ENCODE data around the gene FOXN3. TPM values are rescaled to one million over a fixed set of nuclear protein-coding genes. Genes with fewer than 3 reads are reported as not detected.

FOXN3 gene
- total and polyA plus RNA-seq, 2 experiments from 2014 or later, result 98.9 to 167 TPM

- peaks cover 47% of the 10 kb centered on the region for H3K4me1 Mint-ChIP-seq
- H2AFZ ChIP-seq, result no peak overlapping the region
- H3K4me1 ChIP-seq (ENCODE audit: insufficient read depth), result peaks cover 46% of the 10 kb centered on the region
- H3K27ac ChIP-seq (ENCODE audit: low read depth), result peak overlapping the region; percentile 90; the same call in 1 of the 2 replicates
- H3K9me3 Mint-ChIP-seq, result peaks cover 3% of the 10 kb centered on the region; the same call in 1 of the 3 replicates
- no peaks in the 10 kb centered on the region for H4K20me1 ChIP-seq (replicated peaks; ENCODE audit: insufficient read depth)
- H3K27me3 Mint-ChIP-seq (ENCODE audit: insufficient read depth, low read depth, poor library complexity), result peaks cover 18% of the 10 kb centered on the region
- no peak overlapping the region for H3K4me3 ChIP-seq
- ATAC-seq, result no peak
- H3K9me2 ChIP-seq (ENCODE audit: insufficient read depth), result no peaks in the 10 kb centered on the region
- no peak for DNase-seq (ENCODE audit: low spot score)
- no peak overlapping the region for H3K4me3 Mint-ChIP-seq
- TF ChIP-seq EZH2 (IDR thresholded peaks at IDR 0.05; ENCODE audit: low read depth, unreplicated experiment) (no peak), STAT1 (IDR thresholded peaks at IDR 0.05; ENCODE audit: unreplicated experiment) (no peak), EZH2phosphoT487 (IDR thresholded peaks at IDR 0.05; ENCODE audit: unreplicated experiment) (no peak), JUNB (IDR thresholded peaks at IDR 0.05; ENCODE audit: unreplicated experiment) (no peak)
- TF ChIP-seq, protein P1, sequence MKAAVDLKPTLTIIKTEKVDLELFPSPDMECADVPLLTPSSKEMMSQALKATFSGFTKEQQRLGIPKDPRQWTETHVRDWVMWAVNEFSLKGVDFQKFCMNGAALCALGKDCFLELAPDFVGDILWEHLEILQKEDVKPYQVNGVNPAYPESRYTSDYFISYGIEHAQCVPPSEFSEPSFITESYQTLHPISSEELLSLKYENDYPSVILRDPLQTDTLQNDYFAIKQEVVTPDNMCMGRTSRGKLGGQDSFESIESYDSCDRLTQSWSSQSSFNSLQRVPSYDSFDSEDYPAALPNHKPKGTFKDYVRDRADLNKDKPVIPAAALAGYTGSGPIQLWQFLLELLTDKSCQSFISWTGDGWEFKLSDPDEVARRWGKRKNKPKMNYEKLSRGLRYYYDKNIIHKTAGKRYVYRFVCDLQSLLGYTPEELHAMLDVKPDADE (IDR thresholded peaks at IDR 0.05), result no peak
- TF ChIP-seq, protein P2, sequence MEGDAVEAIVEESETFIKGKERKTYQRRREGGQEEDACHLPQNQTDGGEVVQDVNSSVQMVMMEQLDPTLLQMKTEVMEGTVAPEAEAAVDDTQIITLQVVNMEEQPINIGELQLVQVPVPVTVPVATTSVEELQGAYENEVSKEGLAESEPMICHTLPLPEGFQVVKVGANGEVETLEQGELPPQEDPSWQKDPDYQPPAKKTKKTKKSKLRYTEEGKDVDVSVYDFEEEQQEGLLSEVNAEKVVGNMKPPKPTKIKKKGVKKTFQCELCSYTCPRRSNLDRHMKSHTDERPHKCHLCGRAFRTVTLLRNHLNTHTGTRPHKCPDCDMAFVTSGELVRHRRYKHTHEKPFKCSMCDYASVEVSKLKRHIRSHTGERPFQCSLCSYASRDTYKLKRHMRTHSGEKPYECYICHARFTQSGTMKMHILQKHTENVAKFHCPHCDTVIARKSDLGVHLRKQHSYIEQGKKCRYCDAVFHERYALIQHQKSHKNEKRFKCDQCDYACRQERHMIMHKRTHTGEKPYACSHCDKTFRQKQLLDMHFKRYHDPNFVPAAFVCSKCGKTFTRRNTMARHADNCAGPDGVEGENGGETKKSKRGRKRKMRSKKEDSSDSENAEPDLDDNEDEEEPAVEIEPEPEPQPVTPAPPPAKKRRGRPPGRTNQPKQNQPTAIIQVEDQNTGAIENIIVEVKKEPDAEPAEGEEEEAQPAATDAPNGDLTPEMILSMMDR (conservative IDR thresholded peaks at IDR 0.05; ENCODE audit: low read depth in 2 of 2), result no peak
- peak overlapping the region; percentile 7; the same call in 1 of the 2 replicates for H3K27ac Mint-ChIP-seq
- peaks cover 14% of the 10 kb centered on the region for H3K36me3 Mint-ChIP-seq (ENCODE audit: low read depth)
- no peaks in the 10 kb centered on the region for H3K27me3 ChIP-seq (ENCODE audit: insufficient read depth)
- H3K36me3 ChIP-seq (ENCODE audit: insufficient read depth), result no peaks in the 10 kb centered on the region
- no peaks in the 10 kb centered on the region for H3F3A ChIP-seq (replicated peaks; ENCODE audit: low read depth)
- H3K79me2 ChIP-seq (replicated peaks; ENCODE audit: insufficient read depth), result peaks cover 97% of the 10 kb centered on the region
- H3K4me2 ChIP-seq, result 0 out of 2 replicates have a peak overlapping the region, but pooled peaks have one; percentile 18
Observed at GRCh38 chr14:89430391-89431236, 13.6 kb upstream of the FOXN3 start.

DNA sequence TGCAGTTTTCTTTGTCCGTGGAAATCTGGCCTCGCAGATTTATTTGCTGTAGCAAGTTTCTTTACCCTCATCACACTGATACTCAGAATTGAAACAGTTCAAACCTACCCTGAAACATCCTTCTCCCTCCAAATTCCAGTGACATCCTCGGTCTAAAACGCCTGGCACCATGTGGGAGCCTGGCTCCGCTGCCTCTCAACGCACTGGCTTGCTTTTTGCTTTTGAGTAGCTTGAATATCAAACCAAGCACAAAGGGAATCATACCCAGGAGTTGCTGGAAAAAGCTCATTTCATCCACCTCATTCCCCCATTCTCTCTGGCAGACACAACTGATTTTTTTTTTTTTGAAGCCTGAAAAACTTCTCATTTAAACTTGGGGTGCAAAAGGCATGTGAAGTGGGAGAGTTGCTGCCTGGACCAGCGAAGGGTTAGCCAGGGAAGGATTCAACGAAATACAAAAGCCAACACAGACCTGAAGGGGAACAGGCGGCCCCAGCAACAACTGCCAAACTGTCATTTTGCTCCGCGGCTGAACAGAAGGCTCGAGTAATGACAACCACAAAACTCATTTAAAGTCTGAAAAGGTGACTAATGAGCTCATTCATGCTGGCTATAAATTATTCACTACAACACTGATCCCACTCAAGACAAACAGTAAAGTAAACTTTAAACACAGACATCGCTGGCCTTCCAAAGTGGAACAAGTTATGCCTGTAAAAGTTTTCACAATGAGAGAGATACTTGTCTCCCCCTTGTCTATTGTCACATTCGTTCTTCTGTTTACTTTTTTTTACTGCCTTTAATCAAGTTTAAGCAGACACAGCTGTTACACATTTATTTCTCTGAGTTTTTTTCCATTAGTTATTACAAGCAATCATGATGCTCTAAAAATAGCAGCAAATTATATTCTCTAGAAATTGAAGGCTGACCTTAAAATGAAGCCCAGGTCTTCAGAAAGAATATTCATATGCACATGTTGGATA lies 12.5 kb upstream of the FOXN3 start:
- H3F3A ChIP-seq (replicated peaks; ENCODE audit: low read depth), result no peaks in the 10 kb centered on the region
- no peak overlapping the region for H3K4me3 ChIP-seq
- Mint-ChIP-seq H3K27ac (peak overlapping the region; percentile 92), H3K9me3 (peaks cover 3% of the 10 kb centered on the region; the same call in 1 of the 3 replicates), H3K27me3 (ENCODE audit: insufficient read depth, low read depth, poor library complexity) (peaks cover 14% of the 10 kb centered on the region), H3K36me3 (ENCODE audit: low read depth) (peaks cover 12% of the 10 kb centered on the region), H3K4me3 (no peak overlapping the region; the same call in 2 of the 3 replicates), H3K4me1 (peaks cover 46% of the 10 kb centered on the region)
- H4K20me1 ChIP-seq (replicated peaks; ENCODE audit: insufficient read depth), result no peaks in the 10 kb centered on the region
- H2AFZ ChIP-seq, result no peak overlapping the region
- H3K9me2 ChIP-seq (ENCODE audit: insufficient read depth), result no peaks in the 10 kb centered on the region
- no peaks in the 10 kb centered on the region for H3K27me3 ChIP-seq (ENCODE audit: insufficient read depth)
- DNase-seq (ENCODE audit: low spot score) (no peak), ATAC-seq (peak; percentile 40)
- peaks cover 43% of the 10 kb centered on the region for H3K4me1 ChIP-seq (ENCODE audit: insufficient read depth)
- peaks cover 97% of the 10 kb centered on the region for H3K79me2 ChIP-seq (replicated peaks; ENCODE audit: insufficient read depth)
- H3K4me2 ChIP-seq, result peak overlapping the region; percentile 44; the same call in 1 of the 2 replicates
- peak overlapping the region; percentile 90 for H3K27ac ChIP-seq (ENCODE audit: low read depth)
- no peaks in the 10 kb centered on the region for H3K36me3 ChIP-seq (ENCODE audit: insufficient read depth)
- no peak for TF ChIP-seq POLR2AphosphoS5 (IDR thresholded peaks at IDR 0.05; ENCODE audit: low read depth)
- TF ChIP-seq CREB1 (CRISPR knock-in tag; IDR thresholded peaks at IDR 0.05; ENCODE audit: low read depth), result no peak
- TF ChIP-seq STAT1 (IDR thresholded peaks at IDR 0.05; ENCODE audit: unreplicated experiment), result no peak
- TF ChIP-seq, protein P2 (conservative IDR thresholded peaks at IDR 0.05; ENCODE audit: low read depth in 2 of 2), result no peak
- TF ChIP-seq, protein P1 (IDR thresholded peaks at IDR 0.05), result no peak
- TF ChIP-seq EZH2phosphoT487 (IDR thresholded peaks at IDR 0.05; ENCODE audit: unreplicated experiment), result no peak
- TF ChIP-seq, protein P3, sequence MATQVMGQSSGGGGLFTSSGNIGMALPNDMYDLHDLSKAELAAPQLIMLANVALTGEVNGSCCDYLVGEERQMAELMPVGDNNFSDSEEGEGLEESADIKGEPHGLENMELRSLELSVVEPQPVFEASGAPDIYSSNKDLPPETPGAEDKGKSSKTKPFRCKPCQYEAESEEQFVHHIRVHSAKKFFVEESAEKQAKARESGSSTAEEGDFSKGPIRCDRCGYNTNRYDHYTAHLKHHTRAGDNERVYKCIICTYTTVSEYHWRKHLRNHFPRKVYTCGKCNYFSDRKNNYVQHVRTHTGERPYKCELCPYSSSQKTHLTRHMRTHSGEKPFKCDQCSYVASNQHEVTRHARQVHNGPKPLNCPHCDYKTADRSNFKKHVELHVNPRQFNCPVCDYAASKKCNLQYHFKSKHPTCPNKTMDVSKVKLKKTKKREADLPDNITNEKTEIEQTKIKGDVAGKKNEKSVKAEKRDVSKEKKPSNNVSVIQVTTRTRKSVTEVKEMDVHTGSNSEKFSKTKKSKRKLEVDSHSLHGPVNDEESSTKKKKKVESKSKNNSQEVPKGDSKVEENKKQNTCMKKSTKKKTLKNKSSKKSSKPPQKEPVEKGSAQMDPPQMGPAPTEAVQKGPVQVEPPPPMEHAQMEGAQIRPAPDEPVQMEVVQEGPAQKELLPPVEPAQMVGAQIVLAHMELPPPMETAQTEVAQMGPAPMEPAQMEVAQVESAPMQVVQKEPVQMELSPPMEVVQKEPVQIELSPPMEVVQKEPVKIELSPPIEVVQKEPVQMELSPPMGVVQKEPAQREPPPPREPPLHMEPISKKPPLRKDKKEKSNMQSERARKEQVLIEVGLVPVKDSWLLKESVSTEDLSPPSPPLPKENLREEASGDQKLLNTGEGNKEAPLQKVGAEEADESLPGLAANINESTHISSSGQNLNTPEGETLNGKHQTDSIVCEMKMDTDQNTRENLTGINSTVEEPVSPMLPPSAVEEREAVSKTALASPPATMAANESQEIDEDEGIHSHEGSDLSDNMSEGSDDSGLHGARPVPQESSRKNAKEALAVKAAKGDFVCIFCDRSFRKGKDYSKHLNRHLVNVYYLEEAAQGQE (IDR thresholded peaks at IDR 0.05; ENCODE audit: unreplicated experiment), result no peak

Data from GM23338 (cell line).